ENCODE results near the gene DLEU7. TPM values are rescaled to one million over a fixed set of nuclear protein-coding genes. Genes with fewer than 3 reads are reported as not detected.

Gene DLEU7
- total RNA-seq, 4 donors from 2014 or later: 0.24 TPM; not detected in 3

DNA sequence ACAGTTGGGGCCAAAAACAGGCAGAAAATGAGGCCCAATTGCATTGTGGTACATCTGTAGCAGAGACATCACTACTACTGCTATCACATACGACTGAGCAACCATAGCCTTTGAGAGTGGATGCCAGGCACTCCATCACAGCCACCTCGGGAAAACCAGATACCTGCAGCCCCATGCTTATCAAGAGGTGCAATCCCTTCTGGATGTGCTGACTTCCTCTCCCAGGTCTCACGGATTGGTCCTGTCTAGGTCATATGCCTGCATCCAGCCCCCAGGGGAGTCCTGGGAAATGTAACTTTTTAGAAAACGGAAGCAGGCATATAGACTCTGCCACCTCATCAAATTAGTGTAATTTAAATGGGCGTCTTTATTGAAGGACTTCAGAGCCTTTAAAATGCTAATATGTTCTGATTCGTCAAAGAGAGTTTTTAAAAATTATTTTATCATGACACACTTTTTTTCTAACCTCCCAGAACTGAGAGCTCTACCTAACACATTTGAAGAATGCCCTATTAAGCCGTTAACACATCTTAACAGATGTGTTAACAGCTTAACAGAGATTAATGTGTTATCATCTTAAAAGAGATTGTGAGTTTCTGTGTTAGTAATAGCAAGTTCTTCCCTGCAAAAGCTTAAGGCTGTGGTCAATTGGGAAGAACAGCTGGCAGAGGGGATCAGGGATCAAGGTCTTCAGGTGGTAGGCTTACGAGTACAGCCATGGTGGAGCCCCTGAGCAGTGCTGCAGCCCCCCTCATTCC, 63.9 kb downstream of the DLEU7 start:
- no peak overlapping the region for H3K27ac ChIP-seq
- DNase-seq (no peak), ATAC-seq (no peak)
- no peaks in the 10 kb centered on the region for H3K4me1 ChIP-seq
- H3K36me3 ChIP-seq: no peaks in the 10 kb centered on the region
- in situ Hi-C loops (cut with MboI; ENCODE audit: low sequenced_read_pairs in 4 of 4): no loop called here
- H3K9me3 ChIP-seq: no peaks in the 10 kb centered on the region
- H3K4me3 ChIP-seq: no peak overlapping the region
- intact Hi-C loops (cut with DNase I; ENCODE audit: low total_unique reads): no loop called here
- TF ChIP-seq, protein P1, sequence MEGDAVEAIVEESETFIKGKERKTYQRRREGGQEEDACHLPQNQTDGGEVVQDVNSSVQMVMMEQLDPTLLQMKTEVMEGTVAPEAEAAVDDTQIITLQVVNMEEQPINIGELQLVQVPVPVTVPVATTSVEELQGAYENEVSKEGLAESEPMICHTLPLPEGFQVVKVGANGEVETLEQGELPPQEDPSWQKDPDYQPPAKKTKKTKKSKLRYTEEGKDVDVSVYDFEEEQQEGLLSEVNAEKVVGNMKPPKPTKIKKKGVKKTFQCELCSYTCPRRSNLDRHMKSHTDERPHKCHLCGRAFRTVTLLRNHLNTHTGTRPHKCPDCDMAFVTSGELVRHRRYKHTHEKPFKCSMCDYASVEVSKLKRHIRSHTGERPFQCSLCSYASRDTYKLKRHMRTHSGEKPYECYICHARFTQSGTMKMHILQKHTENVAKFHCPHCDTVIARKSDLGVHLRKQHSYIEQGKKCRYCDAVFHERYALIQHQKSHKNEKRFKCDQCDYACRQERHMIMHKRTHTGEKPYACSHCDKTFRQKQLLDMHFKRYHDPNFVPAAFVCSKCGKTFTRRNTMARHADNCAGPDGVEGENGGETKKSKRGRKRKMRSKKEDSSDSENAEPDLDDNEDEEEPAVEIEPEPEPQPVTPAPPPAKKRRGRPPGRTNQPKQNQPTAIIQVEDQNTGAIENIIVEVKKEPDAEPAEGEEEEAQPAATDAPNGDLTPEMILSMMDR (IDR thresholded peaks at IDR 0.05 in 4 of 5, conservative IDR thresholded peaks at IDR 0.05 in 1 of 5): no peak
- no peak for TF ChIP-seq POLR2A (IDR thresholded peaks at IDR 0.05)
- peaks cover 0 to 2% (median 0%) of the 10 kb centered on the region in 3 donors for H3K27me3 ChIP-seq

Other genes with a start within 250 kb of the DLEU7 start
- gene RNASEH2B, start 66.1 kb upstream of the DLEU7 start, total RNA-seq: 10 to 100 TPM in 3 of 4 donors, 1 to 10 TPM in 1; 9.3 to 24.7 (median 11.1) TPM